Stimulated activated naive CD8-positive, alpha-beta T cell treated with anti-CD3 and anti-CD28 coated beads, Interleukin-15, amount 100 ng/mL, for 72 hours (primary cell): Measurements from ENCODE around the gene TOR3A.

Experiments
- ATAC-seq: fragments of 150-1000 bp; cut with Tn5 transposase; 2 replicates; pipeline ENCODE4 v1.10.0; 2021; ENCODE audit warnings: mild to moderate bottlenecking, moderate library complexity
- DNase-seq, 2 donors: peaks; one replicate each; pipeline ENCODE4 v3.0.0; 2021 to 2022
- H3K27ac Mint-ChIP-seq, 2 donors: one replicate each; pipeline ENCODE4 v1.8.0; 2022; ENCODE audit warnings: mild to moderate bottlenecking in 2 of 2, mixed read lengths in 2 of 2, moderate library complexity in 2 of 2
- H3K27me3 Mint-ChIP-seq: one replicate; pipeline ENCODE4 v1.8.0; 2022; ENCODE audit warnings: mixed read lengths
- H3K4me1 Mint-ChIP-seq: one replicate; pipeline ENCODE4 v1.8.0; 2022; ENCODE audit warnings: mild to moderate bottlenecking, mixed read lengths
- H3K4me3 Mint-ChIP-seq, 2 donors: one replicate each; pipeline ENCODE4 v1.8.0; 2022; ENCODE audit warnings: mild to moderate bottlenecking in 2 of 2, mixed read lengths in 2 of 2, moderate library complexity in 1 of 2
- H3K9me3 Mint-ChIP-seq, 2 donors: one replicate each; pipeline ENCODE4 v1.8.0; 2022; ENCODE audit warnings: mixed read lengths in 2 of 2

Gene TOR3A

DNA sequence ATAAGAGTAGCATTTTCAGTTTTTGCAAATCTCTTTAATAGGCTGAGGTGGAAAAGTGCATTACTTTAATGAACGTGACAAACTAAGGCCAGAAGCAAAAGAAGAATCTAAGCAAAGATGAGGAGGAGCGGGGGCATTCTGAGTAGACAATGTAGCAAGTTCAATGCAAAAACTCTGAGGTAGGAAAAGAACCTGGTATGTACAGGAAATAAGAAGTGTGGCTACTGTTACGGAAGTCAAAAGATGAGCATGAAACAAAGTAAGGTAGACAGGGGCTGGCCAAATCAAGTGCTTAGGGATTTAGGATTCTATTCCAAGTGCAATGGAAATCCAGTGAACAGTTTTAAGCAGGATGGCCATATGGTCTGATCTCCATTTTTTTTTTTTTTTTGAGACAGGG lies 63.7 kb downstream of the TOR3A start:
- DNase-seq, result no peak
- H3K27ac Mint-ChIP-seq, result no peak overlapping the region
- ATAC-seq, result no peak
- no peak overlapping the region for H3K4me3 Mint-ChIP-seq
- H3K27me3 Mint-ChIP-seq, result no peaks in the 10 kb centered on the region
- peaks cover 35% of the 10 kb centered on the region for H3K4me1 Mint-ChIP-seq
- H3K9me3 Mint-ChIP-seq, result no peaks in the 10 kb centered on the region
